Osteocyte (in vitro differentiated cells): ENCODE results near the gene TMIGD2. TPM values are rescaled to one million over a fixed set of nuclear protein-coding genes. Genes with fewer than 3 reads are reported as not detected.

Experiments
- DNase-seq: peaks from one replicate; pipeline ENCODE4 v3.0.0; 2021; ENCODE audit warnings: mixed read lengths; ENCODE audit not compliant: unreplicated experiment; ENCODE audit errors: extremely low spot score
- H3K27ac Mint-ChIP-seq: one replicate; pipeline ENCODE4 v1.8.0; 2021; ENCODE audit warnings: mild to moderate bottlenecking, mixed read lengths; ENCODE audit not compliant: unreplicated experiment
- H3K27me3 Mint-ChIP-seq: one replicate; pipeline ENCODE4 v1.8.0; 2021; ENCODE audit warnings: mixed read lengths; ENCODE audit not compliant: unreplicated experiment
- H3K36me3 Mint-ChIP-seq: one replicate; pipeline ENCODE4 v1.8.0; 2021; ENCODE audit warnings: mixed read lengths; ENCODE audit not compliant: unreplicated experiment
- H3K4me1 Mint-ChIP-seq: one replicate; pipeline ENCODE4 v1.8.0; 2021; ENCODE audit warnings: mixed read lengths; ENCODE audit not compliant: unreplicated experiment
- H3K4me3 Mint-ChIP-seq: one replicate; pipeline ENCODE4 v1.8.0; 2021; ENCODE audit warnings: mild to moderate bottlenecking, moderate library complexity, mixed read lengths; ENCODE audit not compliant: unreplicated experiment
- H3K9me3 Mint-ChIP-seq: one replicate; pipeline ENCODE4 v1.8.0; 2021; ENCODE audit warnings: mixed read lengths; ENCODE audit not compliant: unreplicated experiment
- CTCF ChIP-seq: fragments of 200-600 bp; sonication (generic); IDR thresholded peaks from 2 replicates; pipeline ENCODE4 v1.5.0; 2021; ENCODE audit warnings: antibody characterized with exemption, mild to moderate bottlenecking, moderate library complexity
- total RNA-seq: library from RNA; stranded (reverse); gene quantifications from 2 replicates; pipeline ENCODE4 v1.2.1, GENCODE V29; 2021

The TMIGD2 gene
- total RNA-seq, 1 donor from 2014 or later: not detected

DNA sequence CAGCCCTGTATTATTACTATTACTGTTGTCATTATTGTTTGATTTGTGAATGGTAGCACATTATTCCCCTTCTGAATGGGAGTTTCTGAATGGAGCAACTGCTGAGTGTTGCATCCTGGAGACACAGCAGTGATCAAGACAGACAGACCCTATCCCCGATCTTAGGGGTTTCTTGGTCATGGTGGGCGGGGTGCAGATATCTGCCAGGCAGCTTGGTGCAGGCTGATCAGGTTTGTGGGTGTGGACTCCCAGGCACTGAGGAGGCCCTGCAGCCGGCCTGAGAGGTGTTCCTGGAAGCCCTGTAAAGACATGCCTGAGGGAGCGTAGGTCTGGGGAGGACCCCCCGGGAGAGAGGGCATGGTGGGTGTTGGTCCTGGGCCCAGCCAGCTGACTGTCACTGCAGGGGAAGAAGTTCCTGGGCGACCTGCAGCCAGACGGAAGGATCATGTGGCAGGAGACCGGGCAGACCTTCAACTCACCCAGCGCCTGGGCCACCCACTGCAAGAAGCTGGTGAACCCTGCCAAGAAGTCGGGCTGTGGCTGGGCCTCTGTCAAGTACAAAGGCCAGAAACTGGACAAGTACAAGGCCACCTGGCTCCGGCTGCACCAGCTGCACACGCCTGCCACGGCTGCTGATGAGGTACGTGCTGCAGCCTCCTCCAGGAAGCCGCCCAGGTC is 43.3 kb upstream of the TMIGD2 start:
- Mint-ChIP-seq H3K36me3 (peaks cover 6% of the 10 kb centered on the region), H3K4me1 (peaks cover 10% of the 10 kb centered on the region), H3K4me3 (peak overlapping the region; percentile 26), H3K27ac (no peak overlapping the region), H3K9me3 (no peaks in the 10 kb centered on the region), H3K27me3 (no peaks in the 10 kb centered on the region)
- no peak for TF ChIP-seq CTCF
- no peak for DNase-seq

- Mint-ChIP-seq H3K9me3 (no peaks in the 10 kb centered on the region), H3K4me3 (peak within 1 kb of the TSS; percentile 91), H3K36me3 (peaks cover 6% of the 10 kb centered on the region), H3K27me3 (no peaks in the 10 kb centered on the region), H3K4me1 (peaks cover 11% of the 10 kb centered on the region), H3K27ac (peak within 1 kb of the TSS; percentile 94)
- TF ChIP-seq CTCF: no peak
- DNase-seq: peak; percentile 96
These were observed 41.5 kb upstream of the TMIGD2 start, which contains the start of gene MPND for GRCh38 chr19:4343370-4344307. TSS of gene MPND (plus strand) at chr19:4343562. CDS start at chr19:4343594, 32 bp downstream.

DNA sequence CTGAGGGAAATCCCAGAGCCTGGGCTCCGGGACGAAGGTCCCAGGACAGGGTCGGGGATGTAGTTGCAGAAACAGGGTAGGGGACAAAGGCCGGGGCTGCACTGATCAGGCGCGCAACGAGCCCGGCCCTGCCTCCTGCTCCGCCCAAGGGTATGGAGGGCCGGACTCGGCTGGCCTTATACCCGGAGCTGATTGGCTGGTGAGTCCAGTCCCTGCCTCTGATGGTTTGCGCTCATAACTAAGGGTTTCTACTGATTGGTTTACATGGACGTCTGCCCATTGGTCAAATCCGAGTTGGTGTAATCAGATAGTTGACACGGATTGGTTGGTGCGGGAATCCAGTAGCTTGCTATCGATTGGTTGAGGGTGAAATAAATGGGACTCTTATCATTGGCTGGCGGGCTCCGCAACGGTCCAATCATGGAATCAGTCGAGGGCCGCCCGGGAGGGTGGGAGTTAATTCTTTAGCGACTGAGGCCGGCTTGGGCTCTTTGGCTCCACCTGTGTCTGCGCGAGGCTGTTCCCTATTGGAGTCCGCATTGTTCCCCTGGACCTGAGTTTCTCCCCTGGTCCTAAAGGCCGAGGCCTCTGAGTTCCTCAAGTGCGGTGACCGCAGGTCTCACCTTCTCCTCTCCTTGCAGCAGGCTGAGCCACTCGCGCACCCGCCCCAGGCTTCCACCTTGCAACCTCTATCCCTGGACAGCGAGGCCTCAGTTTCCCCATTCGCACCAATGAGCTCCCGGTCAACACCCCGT is 40.6 kb upstream of the TMIGD2 start:
- peak; percentile 98 for DNase-seq
- Mint-ChIP-seq H3K4me1 (peaks cover 17% of the 10 kb centered on the region), H3K4me3 (peak overlapping the region; percentile 91), H3K36me3 (peaks cover 5% of the 10 kb centered on the region), H3K27ac (peak overlapping the region; percentile 94), H3K9me3 (no peaks in the 10 kb centered on the region), H3K27me3 (no peaks in the 10 kb centered on the region)
- peak; percentile 52 for TF ChIP-seq CTCF

DNA sequence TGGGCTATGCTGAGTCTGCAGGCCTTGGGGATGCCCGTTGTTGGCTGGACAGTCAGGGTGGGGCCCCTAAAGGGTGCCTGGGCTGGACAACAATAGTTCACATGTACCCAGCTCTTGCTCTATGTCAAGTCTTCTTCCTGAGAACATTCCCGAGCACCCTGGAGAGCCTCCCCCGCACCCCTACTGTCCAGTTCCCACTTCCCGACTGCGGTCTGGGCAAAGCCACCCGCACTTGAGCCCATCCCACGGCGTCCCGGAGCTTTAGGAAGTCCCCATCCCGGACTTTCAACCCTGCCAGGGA is 40.1 kb upstream of the TMIGD2 start:
- TF ChIP-seq CTCF: no peak
- Mint-ChIP-seq H3K36me3 (peaks cover 5% of the 10 kb centered on the region), H3K9me3 (no peaks in the 10 kb centered on the region), H3K4me3 (peak overlapping the region; percentile 91), H3K4me1 (peaks cover 18% of the 10 kb centered on the region), H3K27ac (peak overlapping the region; percentile 94), H3K27me3 (no peaks in the 10 kb centered on the region)
- no peak for DNase-seq
